ENCODE data around the gene TMEM187.
"Not testable (repeated sequence)": the region's sequence is repeated elsewhere in the genome, so short reads cannot be mapped to it uniquely, and the experiment has no call there.

The TMEM187 gene

GRCh38 chrX:153969125-153969903 lies 3.2 kb upstream of the TMEM187 start:
- DNase-seq (ENCODE audit: extremely low spot score, insufficient read length, low read depth) = no peak

GRCh38 chrX:153969904-153970356 lies 2.6 kb upstream of the TMEM187 start:
- FAIRE-seq = no peak

More at GRCh38 chrX:153969125-153969903, 3.2 kb upstream of the TMEM187 start:
- FAIRE-seq = no peak

GRCh38 chrX:153970357-153971123 lies 2.0 kb upstream of the TMEM187 start:
- DNase-seq (ENCODE audit: extremely low spot score, insufficient read length, low read depth) (no peak), FAIRE-seq (no peak)

More at GRCh38 chrX:153969904-153970356, 2.6 kb upstream of the TMEM187 start:
- DNase-seq (ENCODE audit: extremely low spot score, insufficient read length, low read depth) = no peak

- no peak for FAIRE-seq
- DNase-seq (ENCODE audit: extremely low spot score, insufficient read length, low read depth) = peak; percentile 33
These were observed 1.5 kb upstream of the TMEM187 start for GRCh38 chrX:153971124-153971449.

DNA sequence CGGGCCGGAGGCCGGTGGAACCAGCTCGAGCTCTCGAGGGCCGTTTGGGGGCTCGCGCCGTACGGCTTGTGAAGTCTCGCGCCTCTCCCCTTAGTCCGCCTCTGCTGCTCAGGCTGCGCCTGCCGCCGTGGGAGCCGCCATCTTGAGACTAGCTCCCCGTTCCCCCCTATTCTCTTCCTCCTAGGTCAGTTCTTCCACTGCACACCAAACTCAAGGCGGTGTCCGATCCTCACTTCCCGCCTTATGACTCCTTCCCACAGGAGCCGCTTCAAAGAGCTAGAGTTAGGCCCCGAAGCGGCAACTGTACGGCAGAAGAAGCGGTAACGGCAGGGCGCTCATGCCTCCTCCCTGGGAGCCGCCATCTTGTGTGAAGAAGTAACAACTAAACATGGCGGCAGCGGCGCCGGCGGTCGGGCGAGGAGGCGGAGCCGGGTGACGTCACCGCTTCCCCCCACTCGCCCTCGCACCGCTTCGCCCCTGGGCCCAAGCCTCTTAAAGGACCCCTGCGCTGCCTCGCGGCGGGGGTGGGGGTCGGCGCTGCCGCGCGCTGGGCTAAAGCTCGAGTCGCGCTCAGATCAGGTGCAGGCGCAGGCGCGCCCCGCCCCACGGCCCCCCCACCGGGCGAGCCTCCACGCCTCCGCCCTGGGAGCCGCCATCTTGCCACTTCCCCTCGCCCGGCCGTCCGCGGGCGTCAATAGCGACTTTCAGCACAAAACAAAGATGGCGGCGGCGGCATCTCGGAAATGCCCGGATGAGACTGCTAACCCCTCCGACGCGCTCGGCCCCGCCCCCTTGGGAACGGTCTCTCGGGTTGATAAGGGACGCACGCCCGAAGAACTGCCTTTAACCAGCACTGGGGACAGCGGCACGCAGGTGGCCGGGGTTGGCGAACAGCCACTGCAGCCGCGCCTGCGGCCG lies 845 bp upstream of the TMEM187 start, which contains the start of gene HCFC1:
TSS of gene HCFC1 (minus strand) at position 369 of the 918 bp plus-strand sequence. CDS start 978 bp downstream, outside the sequence.
- FAIRE-seq (peak; percentile 97), DNase-seq (ENCODE audit: extremely low spot score, insufficient read length, low read depth) (peak; percentile 48)

DNA sequence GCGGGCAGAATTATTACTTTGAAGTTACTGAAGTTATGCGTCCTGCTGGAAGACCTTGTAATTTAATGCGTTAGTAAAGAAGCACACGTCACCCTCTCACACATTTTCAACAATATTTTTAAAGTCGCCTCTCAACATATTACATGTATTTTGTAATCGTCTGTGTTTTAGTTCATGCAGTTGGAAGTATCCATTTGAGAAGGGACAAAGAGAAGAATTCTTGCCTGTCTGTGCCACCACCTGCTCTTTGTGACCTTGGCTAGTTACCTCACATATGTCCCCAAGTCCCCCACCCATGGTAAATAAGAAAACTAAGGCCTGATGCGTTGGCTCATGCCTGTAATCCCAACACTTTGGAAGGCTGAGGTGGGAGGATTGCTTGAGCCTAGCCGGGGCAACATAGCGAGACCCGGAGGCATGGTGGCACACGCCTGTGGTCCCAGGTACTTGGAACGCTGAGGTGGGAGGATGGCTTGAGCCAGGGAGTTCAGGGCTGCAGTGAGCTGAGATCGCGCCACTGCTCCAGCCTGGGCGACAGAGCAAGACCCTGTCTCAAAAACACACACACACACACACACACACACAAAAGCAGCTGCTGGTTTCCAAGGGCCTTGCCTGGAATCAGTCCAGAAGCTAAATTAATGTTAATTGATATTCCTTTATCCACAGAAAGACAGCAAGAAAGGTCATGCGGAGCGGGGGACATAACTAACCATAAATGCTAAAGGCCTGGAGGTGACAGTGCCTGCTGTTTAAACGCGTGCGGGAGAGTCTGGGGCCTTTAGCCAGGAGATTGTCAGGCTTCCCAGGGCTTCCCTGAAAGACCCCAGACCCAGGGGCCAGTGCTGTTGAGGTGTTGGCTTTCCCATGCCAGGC lies 811 bp downstream of the TMEM187 start:
- DNase-seq (ENCODE audit: extremely low spot score, insufficient read length, low read depth) = no peak
- no peak for FAIRE-seq

GRCh38 chrX:153974003-153974725 lies 1.6 kb downstream of the TMEM187 start:
- FAIRE-seq (peak; percentile 48), DNase-seq (ENCODE audit: extremely low spot score, insufficient read length, low read depth) (no peak)

GRCh38 chrX:153974726-153975286 lies 2.3 kb downstream of the TMEM187 start:
- no peak for DNase-seq (ENCODE audit: extremely low spot score, insufficient read length, low read depth)
- FAIRE-seq = peak; percentile 59

DNA sequence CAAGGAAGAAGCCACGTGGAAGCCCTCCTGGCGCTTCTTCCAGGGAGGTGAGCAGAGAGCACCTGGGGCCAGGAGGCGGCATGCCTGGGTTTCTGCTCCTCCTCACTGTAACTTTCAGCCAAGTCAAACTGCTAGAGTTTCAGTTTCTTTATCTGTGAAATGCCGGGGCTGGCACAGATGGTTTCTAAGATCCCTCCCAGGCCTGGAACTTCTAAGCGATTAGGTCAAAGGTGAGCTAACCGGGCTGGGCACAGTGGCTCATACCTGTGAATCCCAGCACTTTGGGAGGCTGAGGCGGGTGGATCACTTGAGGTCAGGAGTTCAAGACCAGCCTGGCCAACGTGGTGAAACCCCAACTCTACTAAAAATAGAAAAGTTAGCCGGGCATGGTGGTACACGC lies 7.8 kb downstream of the TMEM187 start:
- FAIRE-seq = peak; percentile 97
- DNase-seq (ENCODE audit: extremely low spot score, insufficient read length, low read depth) = not testable (repeated sequence)

DNA sequence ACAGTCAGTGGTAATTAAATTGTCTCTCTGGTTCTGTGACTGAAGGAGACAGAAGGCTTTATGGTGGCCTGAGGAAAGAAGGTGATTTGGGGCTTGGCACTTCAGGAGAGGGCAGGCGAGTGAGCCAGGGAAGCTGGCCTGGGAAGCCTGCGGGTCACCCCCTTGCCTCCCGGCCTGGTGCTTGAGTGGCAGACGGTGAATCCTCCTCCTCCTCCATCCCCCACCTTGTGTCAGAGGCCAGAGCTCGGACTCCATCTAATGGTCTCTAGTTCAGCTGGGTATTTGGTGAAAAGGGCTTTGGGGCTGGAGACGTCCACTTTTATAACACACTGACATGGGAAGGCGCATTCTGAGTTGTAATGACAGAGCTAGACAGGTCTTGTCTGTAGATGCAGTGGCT lies 8.7 kb downstream of the TMEM187 start:
- peak; percentile 68 for FAIRE-seq

GRCh38 chrX:153981771-153982533 lies 9.4 kb downstream of the TMEM187 start:
- FAIRE-seq = no peak
- no peak for DNase-seq (ENCODE audit: extremely low spot score, insufficient read length, low read depth)

More for the DNA sequence above, 8.7 kb downstream of the TMEM187 start:
- no peak for DNase-seq (ENCODE audit: extremely low spot score, insufficient read length, low read depth)

- no peak for DNase-seq (ENCODE audit: extremely low spot score, insufficient read length, low read depth)
- FAIRE-seq = peak; percentile 76
These were observed 10.8 kb downstream of the TMEM187 start for GRCh38 chrX:153983321-153983801.

- FAIRE-seq = no peak
These were observed 12.0 kb downstream of the TMEM187 start for GRCh38 chrX:153984351-153985178.

GRCh38 chrX:153988493-153988892 lies 15.9 kb downstream of the TMEM187 start:
- DNase-seq (ENCODE audit: extremely low spot score, insufficient read length, low read depth) (no peak), FAIRE-seq (no peak)

More at GRCh38 chrX:153984351-153985178, 12.0 kb downstream of the TMEM187 start:
- no peak for DNase-seq (ENCODE audit: extremely low spot score, insufficient read length, low read depth)

DNA sequence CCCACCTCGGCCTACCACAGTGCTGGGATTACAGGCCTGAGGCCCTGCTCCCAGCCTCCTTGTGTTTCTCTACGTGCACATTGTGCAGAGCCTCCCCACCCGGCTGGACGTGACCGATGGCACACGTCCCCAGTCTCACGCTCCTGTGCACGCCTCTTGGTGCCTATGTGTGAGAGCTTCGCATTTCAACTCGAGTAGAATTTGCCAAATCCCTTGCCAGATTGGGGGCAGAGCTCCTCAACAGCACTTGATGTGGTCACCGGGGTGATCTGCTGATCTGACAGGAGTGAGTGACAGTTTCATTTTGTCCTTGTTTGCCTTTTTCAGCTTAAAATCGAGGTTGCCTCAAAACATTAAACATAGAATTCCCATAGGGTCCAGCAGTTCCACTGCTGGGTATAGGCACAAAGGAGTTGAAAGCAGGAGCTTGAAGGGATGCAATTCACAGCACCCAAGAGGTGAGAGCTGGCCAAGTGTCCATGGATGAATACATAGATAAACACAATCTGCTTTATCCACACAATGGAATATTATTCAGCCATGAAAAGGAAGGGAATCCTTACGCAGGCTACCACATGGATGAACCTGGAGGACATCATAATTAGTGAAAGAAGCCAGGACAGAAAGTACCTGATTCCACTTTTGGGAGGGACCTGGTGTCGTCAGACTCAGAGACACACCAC lies 17.6 kb downstream of the TMEM187 start:
- FAIRE-seq = no peak
- no peak for DNase-seq (ENCODE audit: extremely low spot score, insufficient read length, low read depth)
